BLaER1 treated with 17β-estradiol and CSF1 and Interleukin-3, amounts not matched to agents 10 nM and 100 nM (cell line): ENCODE measurements around the gene RPS8.
"Not testable (repeated sequence)": the region's sequence is repeated elsewhere in the genome, so short reads cannot be mapped to it uniquely, and the experiment has no call there.

Source experiments
- H3K27ac ChIP-seq, 11 experiments: shearing (Covaris generic); formaldehyde crosslinking; 2 replicates each; pipeline ENCODE4 v1.8.1; 2022
- H3K27me3 ChIP-seq, 11 experiments: shearing (Covaris generic); formaldehyde crosslinking; 2 replicates each; pipeline ENCODE4 v1.8.1; 2022
- H3K36me3 ChIP-seq, 11 experiments: shearing (Covaris generic); formaldehyde crosslinking; 2 replicates each; pipeline ENCODE4 v1.8.1; 2022
- H3K4me1 ChIP-seq, 10 experiments: shearing (Covaris generic); formaldehyde crosslinking; 2 replicates each; pipeline ENCODE4 v1.8.1; 2022
- H3K4me2 ChIP-seq, 11 experiments: shearing (Covaris generic); formaldehyde crosslinking; 2 replicates each; pipeline ENCODE4 v1.8.1; 2022
- H3K4me3 ChIP-seq, 10 experiments: shearing (Covaris generic); formaldehyde crosslinking; 2 replicates each; pipeline ENCODE4 v1.8.1; 2022
- H3K9ac ChIP-seq, 11 experiments: shearing (Covaris generic); formaldehyde crosslinking; 2 replicates each; pipeline ENCODE4 v1.8.1; 2022
- H3K9me3 ChIP-seq, 11 experiments: shearing (Covaris generic); formaldehyde crosslinking; replicated peaks in 1 of 11; 2 replicates each; pipeline ENCODE4 v1.8.1; 2022
- H4K20me1 ChIP-seq, 11 experiments: shearing (Covaris generic); formaldehyde crosslinking; 2 replicates each; pipeline ENCODE4 v1.8.1; 2022
- Cebpa-rat ChIP-seq, 11 experiments: shearing (Covaris generic); IDR thresholded peaks; 2 replicates each; pipeline ENCODE4 v1.8.1; 2022

The RPS8 gene

GRCh38 chr1:44740179-44740617 is 35.1 kb upstream of the RPS8 start:
- no peak for TF ChIP-seq Cebpa-rat (IDR thresholded peaks at IDR 0.05)
- peak overlapping the region; percentile 62 to 87 (median 78) for H3K4me3 ChIP-seq
- no peaks in the 10 kb centered on the region for H3K27me3 ChIP-seq
- peak overlapping the region; percentile 87 to 99 (median 95) for H3K4me2 ChIP-seq
- H3K9ac ChIP-seq: peak overlapping the region; percentile 79 to 89 (median 86)
- peaks cover 20 to 39% (median 33%) of the 10 kb centered on the region in 10 experiments for H3K4me1 ChIP-seq
- peaks cover 0 to 5% (median 0%) of the 10 kb centered on the region in 11 experiments; a peak in 4 of 22 replicates for H3K9me3 ChIP-seq
- peaks cover 0 to 27% (median 5%) of the 10 kb centered on the region in 11 experiments; a peak in 4 of 22 replicates for H4K20me1 ChIP-seq
- H3K36me3 ChIP-seq: peaks cover 0 to 46% (median 40%) of the 10 kb centered on the region in 11 experiments; a peak in 18 of 22 replicates
- peak overlapping the region in 10 of 11 experiments; percentile 81 to 90 (median 84); a peak in 20 of 22 replicates for H3K27ac ChIP-seq

GRCh38 chr1:44743211-44743610 is 32.1 kb upstream of the RPS8 start:
- Histone ChIP-seq H3K9me3 (peaks cover 0 to 4% (median 0%) of the 10 kb centered on the region in 11 experiments; a peak in 4 of 22 replicates), H3K36me3 (peaks cover 5 to 76% (median 70%) of the 10 kb centered on the region in 11 experiments; a peak in 21 of 22 replicates), H4K20me1 (peaks cover 0 to 44% (median 6%) of the 10 kb centered on the region in 11 experiments; a peak in 9 of 22 replicates), H3K27ac (0 out of 22 replicates have a peak overlapping the region, but pooled peaks of 2 of the 11 experiments have one; percentile 1 to 11), H3K9ac (peak overlapping the region in 10 of 11 experiments; percentile 0 to 58 (median 44); a peak in 17 of 22 replicates), H3K27me3 (no peaks in the 10 kb centered on the region), H3K4me1 (peaks cover 20 to 40% (median 33%) of the 10 kb centered on the region in 10 experiments), H3K4me3 (no peak overlapping the region), H3K4me2 (peak overlapping the region in 7 of 11 experiments; percentile 0 to 40 (median 25); a peak in 8 of 22 replicates)
- no peak for TF ChIP-seq Cebpa-rat (IDR thresholded peaks at IDR 0.05)

- Histone ChIP-seq H4K20me1 (peaks cover 0 to 65% (median 12%) of the 10 kb centered on the region in 11 experiments; a peak in 10 of 22 replicates), H3K36me3 (peaks cover 5 to 100% (median 100%) of the 10 kb centered on the region in 11 experiments; a peak in 21 of 22 replicates), H3K4me3 (no peak overlapping the region), H3K9ac (0 out of 22 replicates have a peak overlapping the region, but pooled peaks of 1 of the 11 experiments have one; percentile 13), H3K27me3 (no peaks in the 10 kb centered on the region), H3K27ac (no peak overlapping the region), H3K4me2 (no peak overlapping the region), H3K4me1 (peaks cover 0 to 10% (median 5%) of the 10 kb centered on the region in 10 experiments; a peak in 10 of 20 replicates), H3K9me3 (no peaks in the 10 kb centered on the region)
- TF ChIP-seq Cebpa-rat (IDR thresholded peaks at IDR 0.05): no peak
Observed at GRCh38 chr1:44747878-44748277, 27.5 kb upstream of the RPS8 start.

DNA sequence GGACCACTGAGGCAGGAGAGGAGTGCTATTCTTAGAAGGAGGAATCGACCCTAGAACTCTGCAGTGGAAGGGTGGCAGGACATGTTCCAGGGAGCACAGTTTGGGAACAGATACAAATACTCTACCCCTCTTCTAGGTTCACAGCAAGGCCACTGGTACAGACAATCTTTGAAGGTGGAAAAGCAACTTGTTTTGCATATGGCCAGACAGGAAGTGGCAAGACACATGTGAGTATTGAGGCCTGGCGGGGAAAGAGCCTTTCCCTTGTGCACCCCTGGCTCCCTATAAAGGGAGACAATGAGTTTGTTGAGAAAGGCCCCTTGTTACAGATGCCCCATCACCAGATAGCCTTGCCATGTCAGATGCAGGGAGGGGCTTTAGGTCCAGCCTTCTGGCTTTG is 17.9 kb upstream of the RPS8 start:
- Histone ChIP-seq H3K27ac (no peak overlapping the region; a peak in 2 of 22 replicates), H3K4me2 (peak overlapping the region in 1 of 11 experiments; percentile 33; a peak in 2 of 22 replicates), H3K9ac (no peak overlapping the region), H3K36me3 (peaks cover 16 to 100% (median 100%) of the 10 kb centered on the region in 11 experiments), H3K9me3 (no peaks in the 10 kb centered on the region), H3K4me1 (peaks cover 0 to 8% (median 0%) of the 10 kb centered on the region in 10 experiments; a peak in 2 of 20 replicates), H3K4me3 (no peak overlapping the region), H4K20me1 (peaks cover 0 to 37% (median 0%) of the 10 kb centered on the region in 11 experiments; a peak in 6 of 22 replicates), H3K27me3 (no peaks in the 10 kb centered on the region)
- no peak for TF ChIP-seq Cebpa-rat (IDR thresholded peaks at IDR 0.05)

- Histone ChIP-seq H3K9me3 (no peaks in the 10 kb centered on the region), H3K9ac (no peak overlapping the region), H3K4me1 (peaks cover 0 to 8% (median 0%) of the 10 kb centered on the region in 10 experiments; a peak in 2 of 20 replicates), H3K27ac (no peak overlapping the region), H3K27me3 (no peaks in the 10 kb centered on the region), H4K20me1 (peaks cover 0 to 27% (median 0%) of the 10 kb centered on the region in 11 experiments; a peak in 6 of 22 replicates), H3K4me2 (no peak overlapping the region), H3K4me3 (no peak overlapping the region), H3K36me3 (peaks cover 19 to 100% (median 100%) of the 10 kb centered on the region in 11 experiments)
- no peak for TF ChIP-seq Cebpa-rat (IDR thresholded peaks at IDR 0.05)
Observed at GRCh38 chr1:44759077-44759476, 16.3 kb upstream of the RPS8 start.

- Histone ChIP-seq H3K9ac (0 out of 22 replicates have a peak overlapping the region, but pooled peaks of 1 of the 11 experiments have one; percentile 12), H4K20me1 (peaks cover 0 to 27% (median 0%) of the 10 kb centered on the region in 11 experiments; a peak in 6 of 22 replicates), H3K27ac (no peak overlapping the region), H3K4me3 (no peak overlapping the region), H3K4me2 (no peak overlapping the region), H3K36me3 (peaks cover 19 to 100% (median 100%) of the 10 kb centered on the region in 11 experiments), H3K9me3 (no peaks in the 10 kb centered on the region), H3K4me1 (peaks cover 0 to 8% (median 0%) of the 10 kb centered on the region in 10 experiments; a peak in 2 of 20 replicates), H3K27me3 (no peaks in the 10 kb centered on the region)
- TF ChIP-seq Cebpa-rat (IDR thresholded peaks at IDR 0.05): no peak
Observed at GRCh38 chr1:44760876-44761275, 14.5 kb upstream of the RPS8 start.

GRCh38 chr1:44766421-44766820 is 8.9 kb upstream of the RPS8 start:
- not testable (repeated sequence) for H3K4me2 ChIP-seq, H3K27ac ChIP-seq, H3K4me3 ChIP-seq, H3K4me1 ChIP-seq, H3K9me3 ChIP-seq, H3K27me3 ChIP-seq
- H4K20me1 ChIP-seq: peaks cover 0 to 16% (median 0%) of the 10 kb centered on the region in 11 experiments; a peak in 2 of 22 replicates
- peak overlapping the region in 1 of 11 experiments; percentile 14; a peak in 2 of 22 replicates for H3K9ac ChIP-seq
- H3K36me3 ChIP-seq: peaks cover 9 to 80% (median 71%) of the 10 kb centered on the region in 11 experiments

DNA sequence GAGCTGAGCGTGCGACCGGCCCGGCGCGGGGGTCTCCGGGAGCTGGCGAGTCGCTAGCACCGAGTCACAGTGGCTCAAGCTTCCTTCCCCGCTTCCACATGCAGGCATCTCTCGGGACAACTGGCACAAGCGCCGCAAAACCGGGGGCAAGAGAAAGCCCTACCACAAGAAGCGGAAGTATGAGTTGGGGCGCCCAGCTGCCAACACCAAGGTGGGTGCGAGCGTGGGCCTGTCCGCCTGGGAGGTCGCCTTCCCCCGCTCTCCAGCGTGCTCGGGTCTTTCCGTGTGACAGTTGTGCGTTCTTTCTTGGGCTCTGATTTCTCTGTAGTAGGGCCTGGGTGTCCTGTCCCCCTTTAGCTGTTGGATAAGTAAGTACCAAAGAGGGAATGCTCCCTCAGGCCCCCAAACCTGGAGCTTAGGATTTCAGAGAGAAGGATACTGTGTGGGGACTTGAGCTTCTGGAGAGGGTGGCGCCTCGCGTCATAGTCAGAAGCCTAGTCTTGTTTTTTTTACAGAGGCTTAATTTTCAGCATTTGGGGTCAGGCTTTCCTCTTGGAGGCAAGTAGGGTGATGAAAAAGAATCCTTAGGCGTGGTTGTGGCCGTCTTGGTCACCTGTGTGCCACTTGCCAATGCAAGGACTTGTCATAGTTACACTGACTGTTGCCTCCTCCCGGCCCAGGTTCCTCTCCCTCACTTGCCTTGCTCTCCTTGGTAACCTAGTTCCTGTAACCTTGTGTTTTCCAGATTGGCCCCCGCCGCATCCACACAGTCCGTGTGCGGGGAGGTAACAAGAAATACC is 790 bp downstream of the RPS8 start:
- no peaks in the 10 kb centered on the region for H3K27me3 ChIP-seq
- H3K27ac ChIP-seq: peak overlapping the region; percentile 86 to 99 (median 97)
- H3K36me3 ChIP-seq: peaks cover 48 to 53% (median 52%) of the 10 kb centered on the region in 11 experiments
- H3K4me2 ChIP-seq: peak overlapping the region; percentile 93 to 99 (median 97)
- TF ChIP-seq Cebpa-rat (IDR thresholded peaks at IDR 0.05): no peak
- peak overlapping the region; percentile 81 to 97 (median 86) for H3K4me3 ChIP-seq
- peaks cover 49 to 55% (median 52%) of the 10 kb centered on the region in 11 experiments for H4K20me1 ChIP-seq
- no peaks in the 10 kb centered on the region; a peak in 1 of 22 replicates for H3K9me3 ChIP-seq
- H3K9ac ChIP-seq: peak overlapping the region; percentile 89 to 99 (median 96)
- peaks cover 35 to 52% (median 45%) of the 10 kb centered on the region in 10 experiments for H3K4me1 ChIP-seq
